ENCODE results near the gene SERTAD1.

- TF ChIP-seq GATA2 (IDR thresholded peaks at IDR 0.05; ENCODE audit: low read depth, low read length): peak; percentile 6; the same call in 1 of the 2 replicates
- no peak for TF ChIP-seq GATA3 (IDR thresholded peaks at IDR 0.05; ENCODE audit: low read depth, low read length)
These were observed 4.7 kb downstream of the SERTAD1 start for GRCh38 chr19:40420766-40421765.
